ENCODE data around the gene NFS1. TPM values are rescaled to one million over a fixed set of nuclear protein-coding genes. Genes with fewer than 3 reads are reported as not detected.

Gene NFS1
- total RNA-seq: 47.8 TPM

DNA sequence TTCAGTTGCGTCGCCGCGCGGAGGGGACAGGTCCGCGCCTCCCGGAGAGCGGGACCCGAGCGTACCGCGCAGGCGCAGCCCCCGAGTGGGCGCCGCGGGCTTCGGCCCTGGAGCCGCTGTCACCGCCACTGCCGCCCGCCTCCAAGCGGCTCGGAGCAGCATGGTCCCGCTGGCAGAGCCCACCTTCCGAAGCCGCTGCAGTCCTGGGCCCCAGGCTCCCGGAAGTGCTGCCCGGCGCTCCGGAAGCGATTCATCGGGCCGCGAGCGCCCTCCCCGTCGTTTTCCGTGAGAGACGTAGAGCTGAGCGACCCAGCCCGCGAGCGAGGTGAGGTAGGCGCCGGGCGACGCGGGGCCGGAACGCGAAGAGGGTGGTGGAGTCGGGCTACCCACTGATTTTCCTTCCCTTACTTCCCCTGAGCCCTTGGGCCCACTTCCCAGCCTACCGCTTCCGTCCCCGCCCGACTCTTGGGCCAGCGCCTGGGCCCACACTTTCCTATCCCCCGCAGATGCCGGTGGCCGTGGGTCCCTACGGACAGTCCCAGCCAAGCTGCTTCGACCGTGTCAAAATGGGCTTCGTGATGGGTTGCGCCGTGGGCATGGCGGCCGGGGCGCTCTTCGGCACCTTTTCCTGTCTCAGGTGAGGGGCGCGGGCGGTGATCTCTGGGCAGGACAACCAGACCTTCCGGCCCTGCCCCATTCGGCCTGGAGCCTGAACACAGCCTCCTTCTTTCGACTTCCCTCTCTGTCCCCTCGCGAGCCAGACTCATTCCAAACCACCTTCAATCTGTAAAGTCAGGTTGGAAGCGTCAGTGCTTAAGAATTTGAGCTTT lies at the start of gene NFS1, which contains the start of gene ROMO1:
TSS of gene NFS1 (minus strand) at position 226 of the 830 bp plus-strand sequence. CDS start at position 162, 64 bp downstream.
TSS of gene ROMO1 (plus strand) at position 279 of the 830 bp plus-strand sequence. CDS start at position 507, 228 bp downstream.

DNA sequence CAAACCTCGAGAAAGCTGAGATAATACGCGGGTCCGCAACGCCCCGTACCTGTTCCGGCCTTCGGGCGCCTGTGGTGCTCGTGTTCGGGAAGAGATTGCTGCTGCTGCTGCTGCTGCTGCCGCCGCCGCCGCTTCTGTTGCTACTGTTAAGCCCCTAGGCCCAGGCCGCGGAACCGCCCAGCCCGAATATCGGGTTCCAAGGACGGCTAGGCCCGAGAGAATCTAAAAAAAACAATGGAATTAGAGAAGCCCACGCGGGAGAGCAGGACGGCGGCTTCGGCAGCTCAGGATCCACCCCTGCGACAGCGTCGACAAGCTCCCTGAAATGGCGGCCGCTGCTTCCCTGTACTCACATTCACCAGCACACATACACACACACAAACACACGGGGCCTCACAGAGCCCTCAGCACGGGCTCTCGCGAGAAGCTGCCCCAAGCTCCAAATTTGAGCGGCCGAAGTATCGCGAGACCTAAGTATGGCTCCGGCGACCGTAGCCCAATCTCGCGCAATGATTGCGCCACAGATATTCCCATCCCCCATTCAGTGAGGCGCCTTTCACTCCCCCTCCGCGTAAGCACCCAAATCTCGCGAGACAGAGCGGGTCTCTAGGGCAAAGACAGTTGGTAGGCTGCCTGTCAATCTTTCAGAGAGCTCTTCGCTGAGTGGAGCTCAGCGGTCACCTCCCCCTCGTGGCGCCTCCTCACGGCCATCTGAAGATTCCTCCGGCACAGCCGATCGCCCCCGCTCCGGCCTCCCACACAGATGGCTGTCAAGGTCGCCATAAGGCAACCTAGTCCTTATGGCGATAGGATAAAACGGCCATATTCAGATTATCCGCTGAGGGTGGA lies 43.0 kb upstream of the NFS1 start, which contains the start of gene RBM39:
TSS of gene RBM39 (minus strand) at position 369 of the 849 bp plus-strand sequence. CDS start 1,386 bp downstream, outside the sequence.

DNA sequence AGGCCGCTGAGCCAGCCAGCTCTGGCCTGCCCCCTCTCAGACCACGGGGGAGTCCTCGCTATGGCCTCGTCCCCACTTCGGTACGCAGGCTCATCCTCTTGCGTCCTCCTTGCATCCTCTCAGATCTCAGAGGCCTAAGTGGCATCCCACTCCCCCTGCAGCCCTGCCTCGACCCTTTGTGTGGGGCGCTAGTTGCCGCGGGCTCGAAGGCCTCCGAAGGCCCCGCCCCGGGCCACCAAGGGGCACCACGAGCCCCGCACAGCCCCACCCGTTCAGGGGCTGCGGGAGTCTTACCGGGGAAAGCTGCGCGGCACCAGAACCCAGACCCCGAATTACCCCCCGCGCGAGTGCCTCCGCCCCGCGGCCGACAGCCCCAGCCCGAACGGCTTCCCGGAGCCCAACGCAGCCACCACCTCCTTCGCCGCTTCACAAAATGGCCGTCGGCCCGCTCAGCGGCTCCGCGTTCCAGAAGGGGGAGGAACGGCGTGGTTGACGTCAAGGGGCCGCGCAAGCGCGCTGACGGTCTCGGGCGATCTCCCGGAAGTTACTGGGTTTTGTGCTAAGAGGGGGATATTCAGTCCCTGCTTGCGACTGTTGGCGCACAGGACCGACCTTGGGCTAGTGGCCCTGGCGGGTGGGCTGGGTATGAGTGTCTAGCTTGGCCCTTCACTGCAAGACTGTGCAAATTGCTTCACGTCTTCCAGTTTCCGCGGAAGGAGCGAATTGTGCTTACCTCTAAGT lies 34.5 kb downstream of the NFS1 start, which contains the start of the genes CPNE1 and RBM12:
TSS of gene CPNE1 (minus strand) at position 435 of the 741 bp plus-strand sequence. CDS start 31,977 bp downstream, outside the sequence.
TSS of gene RBM12 (minus strand) at position 435 of the 741 bp plus-strand sequence. CDS start 9,578 bp downstream, outside the sequence.

Small RNA genes within 50 kb of the gene (small RNA-seq; reads per million reads assigned to genes)
- not detected for gene RNU6-759P (ENCODE audit: low replicate concordance)

Other genes with a start within 250 kb of the NFS1 start
- 21.4 TPM for gene CEP250, start 243.8 kb downstream of the NFS1 start, total RNA-seq
- gene C20orf173, start 169.7 kb downstream of the NFS1 start, total RNA-seq: not detected
- 301 TPM for gene ERGIC3, start 157.3 kb downstream of the NFS1 start, total RNA-seq
- 2.9 TPM for gene SPAG4, start 83.5 kb downstream of the NFS1 start, total RNA-seq
- 129 TPM for gene CPNE1, start 34.5 kb downstream of the NFS1 start, total RNA-seq
- 49.7 TPM for gene RBM12, start 34.5 kb downstream of the NFS1 start, total RNA-seq
- 237 TPM for gene ROMO1, start 53 bp upstream of the NFS1 start, total RNA-seq
- gene RBM39, start 42.9 kb upstream of the NFS1 start, total RNA-seq: 536 TPM
- gene PHF20, start 72.7 kb upstream of the NFS1 start, total RNA-seq: 32.5 TPM

Data from metanephros (tissue), 2 donors.